ENCODE results near the gene MRM2. TPM values are rescaled to one million over a fixed set of nuclear protein-coding genes. Genes with fewer than 3 reads are reported as not detected.

MRM2 gene
- total and polyA plus RNA-seq, 2 experiments from 2014 or later = 14.8 to 31.3 TPM

DNA sequence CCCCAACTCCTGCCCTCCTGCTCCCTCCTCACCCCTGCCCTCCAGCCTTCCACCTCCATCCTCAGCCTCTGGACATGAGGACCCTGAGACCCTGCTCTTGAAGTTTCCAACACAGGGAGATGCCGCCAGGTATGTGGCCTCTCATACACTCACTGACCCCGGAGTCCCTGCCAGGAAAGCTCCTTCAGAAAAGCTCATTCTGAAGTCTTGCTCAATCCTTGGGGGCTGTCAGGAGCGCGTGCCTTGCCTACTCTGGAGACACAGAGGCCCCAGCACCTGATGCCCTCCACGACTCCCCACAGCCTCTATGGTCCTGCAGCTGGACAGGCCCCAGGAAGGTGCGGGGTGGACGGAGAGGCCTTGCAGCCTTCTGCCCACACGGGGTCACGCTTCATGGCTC is 11.0 kb upstream of the MRM2 start:
- Histone ChIP-seq H3K4me3 (no peak overlapping the region), H4K20me1 (ENCODE audit: insufficient read depth, poor library complexity, severe bottlenecking) (no peaks in the 10 kb centered on the region), H3K27me3 (no peaks in the 10 kb centered on the region), H3K4me1 (ENCODE audit: insufficient read depth) (no peaks in the 10 kb centered on the region), H3K36me3 (replicated peaks; ENCODE audit: insufficient read depth, low read depth) (no peaks in the 10 kb centered on the region), H3K4me2 (no peak overlapping the region), H3K79me2 (no peaks in the 10 kb centered on the region), H2AFZ (no peak overlapping the region), H3K9me2 (replicated peaks; ENCODE audit: insufficient read depth) (no peaks in the 10 kb centered on the region), H3K9me3 (ENCODE audit: low read depth) (no peaks in the 10 kb centered on the region), H3K27ac (no peak overlapping the region)
- TF ChIP-seq EZH2phosphoT487 (IDR thresholded peaks at IDR 0.05; ENCODE audit: low read depth, severe bottlenecking, unreplicated experiment) (no peak), EZH2 (IDR thresholded peaks at IDR 0.05; ENCODE audit: borderline replicate concordance) (no peak), CTCF (IDR thresholded peaks at IDR 0.05; ENCODE audit: poor library complexity) (no peak)
- 95% methylated on average over 9 of the region's 9 CpGs for WGBS (ENCODE audit: low lambda C conversion rate, missing lambda C conversion rate)
- DNase-seq (ENCODE audit: low spot score) = no peak

GRCh38 chr7:2251841-2252771 is 10.1 kb upstream of the MRM2 start:
- no peaks in the 10 kb centered on the region for H3K27me3 ChIP-seq
- DNase-seq (ENCODE audit: low spot score) = no peak
- H3K4me3 ChIP-seq = no peak overlapping the region
- H4K20me1 ChIP-seq (ENCODE audit: insufficient read depth, poor library complexity, severe bottlenecking) = no peaks in the 10 kb centered on the region
- no peak for TF ChIP-seq EZH2 (IDR thresholded peaks at IDR 0.05; ENCODE audit: borderline replicate concordance)
- no peak for TF ChIP-seq EZH2phosphoT487 (IDR thresholded peaks at IDR 0.05; ENCODE audit: low read depth, severe bottlenecking, unreplicated experiment)
- TF ChIP-seq CTCF (IDR thresholded peaks at IDR 0.05; ENCODE audit: poor library complexity) = no peak
- H3K4me2 ChIP-seq = no peak overlapping the region
- H2AFZ ChIP-seq = no peak overlapping the region
- H3K9me3 ChIP-seq (ENCODE audit: low read depth) = no peaks in the 10 kb centered on the region
- no peaks in the 10 kb centered on the region for H3K36me3 ChIP-seq (replicated peaks; ENCODE audit: insufficient read depth, low read depth)
- no peaks in the 10 kb centered on the region for H3K4me1 ChIP-seq (ENCODE audit: insufficient read depth)
- H3K27ac ChIP-seq = no peak overlapping the region
- no peaks in the 10 kb centered on the region for H3K9me2 ChIP-seq (replicated peaks; ENCODE audit: insufficient read depth)
- no peaks in the 10 kb centered on the region for H3K79me2 ChIP-seq
- WGBS (ENCODE audit: low lambda C conversion rate, missing lambda C conversion rate) = 89% methylated on average over 15 of the region's 24 CpGs

- Histone ChIP-seq H3K4me2 (no peak overlapping the region), H3K79me2 (no peaks in the 10 kb centered on the region), H3K9me3 (ENCODE audit: low read depth) (no peaks in the 10 kb centered on the region), H3K27me3 (no peaks in the 10 kb centered on the region), H3K27ac (no peak overlapping the region), H3K4me3 (no peak overlapping the region), H3K36me3 (replicated peaks; ENCODE audit: insufficient read depth, low read depth) (no peaks in the 10 kb centered on the region), H3K4me1 (ENCODE audit: insufficient read depth) (no peaks in the 10 kb centered on the region), H4K20me1 (ENCODE audit: insufficient read depth, poor library complexity, severe bottlenecking) (no peaks in the 10 kb centered on the region), H2AFZ (no peak overlapping the region), H3K9me2 (replicated peaks; ENCODE audit: insufficient read depth) (no peaks in the 10 kb centered on the region)
- no peak for TF ChIP-seq CTCF (IDR thresholded peaks at IDR 0.05; ENCODE audit: poor library complexity)
- TF ChIP-seq EZH2 (IDR thresholded peaks at IDR 0.05; ENCODE audit: borderline replicate concordance) = no peak
- TF ChIP-seq EZH2phosphoT487 (IDR thresholded peaks at IDR 0.05; ENCODE audit: low read depth, severe bottlenecking, unreplicated experiment) = no peak
- no peak for DNase-seq (ENCODE audit: low spot score)
- 83% methylated on average over 10 of the region's 10 CpGs for WGBS (ENCODE audit: low lambda C conversion rate, missing lambda C conversion rate)
Measured at GRCh38 chr7:2251381-2251780, 9.4 kb upstream of the MRM2 start.

Measured in hepatocyte (in vitro differentiated cells).